Vagina (tissue), 2 donors: ENCODE data around the gene ITIH5. TPM values are rescaled to one million over a fixed set of nuclear protein-coding genes. Genes with fewer than 3 reads are reported as not detected.

ENCODE experiments used
- DNase-seq, 2 donors: peaks; one replicate each; pipeline ENCODE4 v3.0.0-alpha.2; 2017; ENCODE audit errors: extremely low spot score in 2 of 2
- H3K27ac ChIP-seq: fragments of 200-600 bp; sonication (generic); one replicate; pipeline ENCODE4 v1.5.1; 2019
- H3K27me3 ChIP-seq: fragments of 200-600 bp; sonication (generic); one replicate; pipeline ENCODE4 v1.5.1; 2019
- H3K36me3 ChIP-seq, 2 donors: fragments of 200-600 bp; sonication (generic); one replicate each; pipeline ENCODE4 v1.5.1; 2017 to 2019
- H3K4me1 ChIP-seq: fragments of 200-600 bp; sonication (generic); one replicate; pipeline ENCODE4 v1.5.1; 2019
- H3K4me3 ChIP-seq, 2 donors: fragments of 200-600 bp; sonication (generic); 1 replicate in 1 of 2; 2 replicates in 1 of 2; pipeline ENCODE4 v1.5.1; 2016 to 2019
- H3K9me3 ChIP-seq: fragments of 200-600 bp; sonication (generic); one replicate; pipeline ENCODE4 v1.5.1; 2019
- CTCF ChIP-seq, 3 experiments: fragments of 450-650 bp in 2 of 3; fragments of 200-600 bp in 1 of 3; sonication (generic) in 1 of 3; IDR thresholded peaks; one replicate each; pipeline ENCODE4 v1.5.1; 2017 to 2019; ENCODE audit warnings: antibody characterized with exemption in 3 of 3, mild to moderate bottlenecking in 2 of 3, moderate library complexity in 2 of 3
- POLR2A ChIP-seq, 2 donors: fragments of 450-650 bp; IDR thresholded peaks; one replicate each; pipeline ENCODE4 v1.6.1; 2017; ENCODE audit warnings: antibody characterized with exemption in 2 of 2, mild to moderate bottlenecking in 2 of 2, moderate library complexity in 2 of 2
- POLR2AphosphoS5 ChIP-seq, 2 donors: sonication (generic); formaldehyde crosslinking; IDR thresholded peaks; one replicate each; pipeline ENCODE4 v1.9.0; 2017; ENCODE audit warnings: antibody characterized with exemption in 2 of 2, mild to moderate bottlenecking in 2 of 2, low read depth in 1 of 2; ENCODE audit not compliant: insufficient read depth in 1 of 2
- intact Hi-C: fragments of 100-400 bp; cut with DNase I; formaldehyde crosslinking; loops from one replicate; pipeline ENCODE4 v1.15.1; 2023
- total RNA-seq: library from RNA; depleted of rRNA; stranded (reverse); fragments of >200 nt; gene quantifications from one replicate; pipeline ENCODE4 v1.2.3, GENCODE V29; 2016

The ITIH5 gene
- total RNA-seq, 1 donor from 2014 or later, result 20.4 TPM

- no peaks in the 10 kb centered on the region for H3K4me1 ChIP-seq
- no peaks in the 10 kb centered on the region for H3K9me3 ChIP-seq
- H3K27ac ChIP-seq, result no peak overlapping the region
- H3K36me3 ChIP-seq, result no peaks in the 10 kb centered on the region
- no peak overlapping the region for H3K4me3 ChIP-seq
- TF ChIP-seq POLR2A (IDR thresholded peaks at IDR 0.05), result no peak
- no peak for TF ChIP-seq CTCF (IDR thresholded peaks at IDR 0.05)
- TF ChIP-seq POLR2AphosphoS5 (IDR thresholded peaks at IDR 0.05; ENCODE audit: insufficient read depth in 1 of 2, low read depth in 1 of 2), result no peak
- intact Hi-C loops, result no loop called here
- no peaks in the 10 kb centered on the region for H3K27me3 ChIP-seq
- DNase-seq, result no peak
Observed at GRCh38 chr10:7519351-7519750, 147.4 kb downstream of the ITIH5 start.

- H3K9me3 ChIP-seq, result no peaks in the 10 kb centered on the region
- TF ChIP-seq POLR2AphosphoS5 (IDR thresholded peaks at IDR 0.05; ENCODE audit: insufficient read depth in 1 of 2, low read depth in 1 of 2), result no peak
- TF ChIP-seq CTCF (IDR thresholded peaks at IDR 0.05), result no peak
- TF ChIP-seq POLR2A (IDR thresholded peaks at IDR 0.05), result no peak
- intact Hi-C loops, result no loop called here
- H3K4me1 ChIP-seq, result no peaks in the 10 kb centered on the region
- DNase-seq, result no peak
- no peak overlapping the region for H3K4me3 ChIP-seq
- H3K36me3 ChIP-seq, result no peaks in the 10 kb centered on the region
- no peak overlapping the region for H3K27ac ChIP-seq
- no peaks in the 10 kb centered on the region for H3K27me3 ChIP-seq
Observed at GRCh38 chr10:7518693-7519092, 148.1 kb downstream of the ITIH5 start.

- intact Hi-C loops, result no loop called here
- DNase-seq, result no peak
Observed at GRCh38 chr10:7515439-7515838, 151.3 kb downstream of the ITIH5 start.

GRCh38 chr10:7513936-7514335 is 152.8 kb downstream of the ITIH5 start:
- intact Hi-C loops, result no loop called here
- no peak for DNase-seq
- H3K36me3 ChIP-seq, result no peaks in the 10 kb centered on the region
- no peak overlapping the region for H3K27ac ChIP-seq
- no peaks in the 10 kb centered on the region for H3K27me3 ChIP-seq
- no peak for TF ChIP-seq POLR2A (IDR thresholded peaks at IDR 0.05)
- TF ChIP-seq CTCF (IDR thresholded peaks at IDR 0.05), result no peak
- no peak for TF ChIP-seq POLR2AphosphoS5 (IDR thresholded peaks at IDR 0.05; ENCODE audit: insufficient read depth in 1 of 2, low read depth in 1 of 2)
- no peaks in the 10 kb centered on the region for H3K4me1 ChIP-seq
- H3K9me3 ChIP-seq, result no peaks in the 10 kb centered on the region
- H3K4me3 ChIP-seq, result no peak overlapping the region

More at GRCh38 chr10:7515439-7515838, 151.3 kb downstream of the ITIH5 start:
- Histone ChIP-seq H3K4me1 (no peaks in the 10 kb centered on the region), H3K27ac (no peak overlapping the region), H3K9me3 (no peaks in the 10 kb centered on the region), H3K4me3 (no peak overlapping the region), H3K36me3 (no peaks in the 10 kb centered on the region), H3K27me3 (no peaks in the 10 kb centered on the region)
- TF ChIP-seq POLR2AphosphoS5 (IDR thresholded peaks at IDR 0.05; ENCODE audit: insufficient read depth in 1 of 2, low read depth in 1 of 2) (no peak), POLR2A (IDR thresholded peaks at IDR 0.05) (no peak), CTCF (IDR thresholded peaks at IDR 0.05) (no peak)

- TF ChIP-seq CTCF (IDR thresholded peaks at IDR 0.05), result no peak
- no peak for TF ChIP-seq POLR2AphosphoS5 (IDR thresholded peaks at IDR 0.05; ENCODE audit: insufficient read depth in 1 of 2, low read depth in 1 of 2)
- no peak for TF ChIP-seq POLR2A (IDR thresholded peaks at IDR 0.05)
- Histone ChIP-seq H3K27ac (no peak overlapping the region), H3K9me3 (no peaks in the 10 kb centered on the region), H3K27me3 (no peaks in the 10 kb centered on the region), H3K4me1 (no peaks in the 10 kb centered on the region), H3K36me3 (no peaks in the 10 kb centered on the region), H3K4me3 (no peak overlapping the region)
- intact Hi-C loops, result no loop called here
- DNase-seq, result no peak
Observed at GRCh38 chr10:7513455-7513854, 153.3 kb downstream of the ITIH5 start.
